WERI-Rb-1 (cell line): ENCODE results near the gene FYB2.
A peak's percentile ranks its signal among the peaks of the same experiment; 100 is the strongest.

Source experiments
- DNase-seq: peaks from one replicate; pipeline ENCODE4 v3.0.0-alpha.2; 2020
- H3K27ac ChIP-seq: fragments of 250-450 bp; sonication (Bioruptor Pico); 2 replicates; pipeline ENCODE4 v1.5.1; 2020; ENCODE audit warnings: mild to moderate bottlenecking, moderate library complexity
- H3K27me3 ChIP-seq: fragments of 250-450 bp; sonication (Bioruptor Pico); 2 replicates; pipeline ENCODE4 v1.5.1; 2021; ENCODE audit warnings: mild to moderate bottlenecking, low read depth, moderate library complexity; ENCODE audit not compliant: insufficient read depth, severe bottlenecking
- H3K36me3 ChIP-seq: fragments of 250-450 bp; sonication (Bioruptor Pico); 2 replicates; pipeline ENCODE4 v1.5.1; 2020; ENCODE audit warnings: mild to moderate bottlenecking, moderate library complexity
- H3K4me3 ChIP-seq: 2 replicates; pipeline ENCODE4 v1.5.1; 2011; ENCODE audit warnings: low read depth, mild to moderate bottlenecking, control low read depth, low read length
- H3K9me3 ChIP-seq: fragments of 250-450 bp; sonication (Bioruptor Pico); 2 replicates; pipeline ENCODE4 v1.5.1; 2021; ENCODE audit warnings: mild to moderate bottlenecking, moderate library complexity; ENCODE audit not compliant: severe bottlenecking
- TF ChIP-seq, protein P1 (sequence below): IDR thresholded peaks from 2 replicates; pipeline ENCODE4 v1.5.1; 2011; ENCODE audit warnings: low read depth, mild to moderate bottlenecking, control low read depth, inconsistent platforms, low read length

Gene FYB2

DNA sequence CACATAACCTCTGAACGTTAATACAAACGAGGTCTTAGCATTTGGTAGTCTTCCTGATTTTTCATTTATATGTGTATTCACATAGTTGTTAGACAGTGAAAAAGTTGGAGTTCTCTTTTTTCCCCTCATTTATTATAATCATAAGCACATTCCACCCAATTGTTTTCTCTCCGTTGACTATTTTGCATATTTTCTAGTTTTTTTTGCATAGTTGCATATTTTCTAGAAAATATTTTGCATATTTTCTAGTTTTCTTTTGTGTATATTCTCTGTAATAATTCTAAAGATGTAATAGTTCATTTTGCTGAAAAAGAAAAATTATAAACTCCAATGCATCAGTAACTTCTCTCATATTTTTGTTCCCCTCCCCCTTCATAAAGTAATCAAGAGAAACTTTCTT, 47.5 kb downstream of the FYB2 start:
- TF ChIP-seq, protein P1, sequence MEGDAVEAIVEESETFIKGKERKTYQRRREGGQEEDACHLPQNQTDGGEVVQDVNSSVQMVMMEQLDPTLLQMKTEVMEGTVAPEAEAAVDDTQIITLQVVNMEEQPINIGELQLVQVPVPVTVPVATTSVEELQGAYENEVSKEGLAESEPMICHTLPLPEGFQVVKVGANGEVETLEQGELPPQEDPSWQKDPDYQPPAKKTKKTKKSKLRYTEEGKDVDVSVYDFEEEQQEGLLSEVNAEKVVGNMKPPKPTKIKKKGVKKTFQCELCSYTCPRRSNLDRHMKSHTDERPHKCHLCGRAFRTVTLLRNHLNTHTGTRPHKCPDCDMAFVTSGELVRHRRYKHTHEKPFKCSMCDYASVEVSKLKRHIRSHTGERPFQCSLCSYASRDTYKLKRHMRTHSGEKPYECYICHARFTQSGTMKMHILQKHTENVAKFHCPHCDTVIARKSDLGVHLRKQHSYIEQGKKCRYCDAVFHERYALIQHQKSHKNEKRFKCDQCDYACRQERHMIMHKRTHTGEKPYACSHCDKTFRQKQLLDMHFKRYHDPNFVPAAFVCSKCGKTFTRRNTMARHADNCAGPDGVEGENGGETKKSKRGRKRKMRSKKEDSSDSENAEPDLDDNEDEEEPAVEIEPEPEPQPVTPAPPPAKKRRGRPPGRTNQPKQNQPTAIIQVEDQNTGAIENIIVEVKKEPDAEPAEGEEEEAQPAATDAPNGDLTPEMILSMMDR: no peak
- Histone ChIP-seq H3K27me3 (no peaks in the 10 kb centered on the region), H3K27ac (no peak overlapping the region), H3K4me3 (no peak overlapping the region), H3K9me3 (no peaks in the 10 kb centered on the region), H3K36me3 (no peaks in the 10 kb centered on the region)
- DNase-seq: no peak

DNA sequence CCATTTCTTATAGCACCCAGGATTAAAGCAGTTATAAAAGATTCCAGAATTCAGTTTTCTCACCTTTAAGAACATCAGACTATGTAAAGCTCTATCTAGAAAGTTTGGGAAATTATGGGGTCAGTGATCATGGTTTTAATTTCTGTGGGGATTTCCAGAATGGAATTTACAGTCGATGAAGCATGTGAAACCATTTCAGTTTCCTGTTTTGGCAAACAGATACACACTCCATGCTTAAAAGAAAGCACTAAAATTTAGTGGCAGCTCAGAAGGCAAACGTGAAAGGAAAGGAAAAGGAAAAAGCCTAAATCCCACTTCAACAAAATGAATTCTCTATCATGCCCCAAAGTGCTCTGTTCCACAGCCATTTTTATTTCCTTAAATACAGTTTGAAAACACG, 60.4 kb downstream of the FYB2 start:
- Histone ChIP-seq H3K27me3 (no peaks in the 10 kb centered on the region), H3K36me3 (no peaks in the 10 kb centered on the region), H3K9me3 (no peaks in the 10 kb centered on the region), H3K4me3 (no peak overlapping the region), H3K27ac (no peak overlapping the region)
- DNase-seq: no peak
- TF ChIP-seq, protein P1: no peak

DNA sequence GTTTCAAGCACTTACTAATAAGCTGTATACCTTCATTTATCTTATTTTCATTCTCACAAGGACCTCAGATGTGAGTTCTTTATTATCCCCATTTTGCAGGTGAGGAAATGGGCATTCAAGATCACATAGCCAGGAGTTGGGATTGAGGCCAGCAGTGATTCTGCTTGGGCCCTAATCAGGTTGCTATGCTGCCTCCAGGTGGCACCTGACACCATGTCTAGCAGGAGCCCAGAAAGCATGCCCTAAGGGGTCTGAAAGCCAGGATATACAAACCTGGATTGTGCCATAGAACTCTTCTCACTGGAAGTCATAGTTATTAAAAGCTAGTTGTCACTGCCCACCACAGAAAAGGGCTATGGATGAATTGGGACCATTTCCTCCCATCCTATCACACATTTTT, 61.1 kb downstream of the FYB2 start:
- no peak overlapping the region for H3K4me3 ChIP-seq
- H3K9me3 ChIP-seq: no peaks in the 10 kb centered on the region
- no peak overlapping the region for H3K27ac ChIP-seq
- peak; percentile 41 for DNase-seq
- H3K27me3 ChIP-seq: no peaks in the 10 kb centered on the region
- no peaks in the 10 kb centered on the region for H3K36me3 ChIP-seq
- TF ChIP-seq, protein P1: peak; percentile 52

DNA sequence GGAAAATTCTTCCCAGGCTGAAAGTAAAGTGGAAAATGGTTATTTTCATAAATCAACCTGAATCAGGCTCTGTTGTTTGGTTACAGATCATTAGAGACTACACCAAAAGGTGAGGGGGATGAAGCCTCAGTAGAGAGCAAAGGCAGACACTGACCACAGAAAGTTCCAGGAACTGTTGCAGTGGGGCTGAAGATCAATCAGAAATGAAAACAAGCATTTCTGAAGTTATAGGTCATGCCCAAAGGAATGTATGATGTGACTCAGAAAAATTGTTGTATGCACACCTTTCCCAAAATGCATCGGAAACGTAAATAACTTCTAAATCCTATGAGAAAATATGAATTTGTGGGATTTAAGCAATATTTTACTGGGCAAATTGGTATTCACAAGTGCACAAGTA, 63.3 kb downstream of the FYB2 start:
- no peak overlapping the region for H3K4me3 ChIP-seq
- no peaks in the 10 kb centered on the region for H3K9me3 ChIP-seq
- no peak for DNase-seq
- TF ChIP-seq, protein P1: no peak
- H3K27ac ChIP-seq: no peak overlapping the region
- no peaks in the 10 kb centered on the region for H3K36me3 ChIP-seq
- no peaks in the 10 kb centered on the region for H3K27me3 ChIP-seq

DNA sequence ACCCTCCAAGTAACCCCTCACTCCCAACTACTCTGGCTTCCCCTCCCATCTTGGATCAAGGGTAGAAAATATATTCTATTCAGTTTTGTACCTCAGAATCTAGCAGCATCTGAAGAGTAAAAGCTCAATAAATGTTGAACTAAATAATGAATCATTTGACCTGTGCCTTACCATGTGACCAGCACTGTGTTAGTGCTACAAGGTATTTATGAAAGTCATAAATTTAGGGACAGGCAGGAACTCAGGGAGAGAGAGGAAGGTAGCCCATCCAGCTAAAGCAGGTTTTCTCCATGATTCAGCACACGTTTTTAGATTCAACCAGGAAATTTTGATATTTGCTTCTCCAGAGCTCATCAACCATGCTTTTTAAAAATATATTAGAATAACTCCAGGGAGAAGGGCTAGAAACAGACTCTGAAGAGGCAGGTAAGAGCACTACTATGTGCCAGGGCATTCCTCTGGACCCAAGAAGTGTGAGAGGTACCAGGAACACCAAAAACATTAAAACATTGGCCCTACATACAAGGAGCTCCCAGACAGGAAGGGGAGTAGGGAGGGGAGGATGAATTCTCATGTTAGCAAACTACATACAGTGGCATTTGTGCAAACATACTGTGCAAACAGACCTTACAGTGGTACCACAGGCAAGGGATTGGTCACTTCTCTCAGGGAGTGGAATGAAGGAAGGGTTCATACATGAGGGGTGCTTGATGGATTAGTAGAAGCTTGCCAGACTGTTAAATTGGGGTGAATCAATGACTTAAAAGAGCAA, 64.3 kb downstream of the FYB2 start:
- Histone ChIP-seq H3K9me3 (no peaks in the 10 kb centered on the region), H3K36me3 (no peaks in the 10 kb centered on the region), H3K27ac (no peak overlapping the region), H3K27me3 (no peaks in the 10 kb centered on the region), H3K4me3 (no peak overlapping the region)
- TF ChIP-seq, protein P1: no peak
- DNase-seq: no peak

DNA sequence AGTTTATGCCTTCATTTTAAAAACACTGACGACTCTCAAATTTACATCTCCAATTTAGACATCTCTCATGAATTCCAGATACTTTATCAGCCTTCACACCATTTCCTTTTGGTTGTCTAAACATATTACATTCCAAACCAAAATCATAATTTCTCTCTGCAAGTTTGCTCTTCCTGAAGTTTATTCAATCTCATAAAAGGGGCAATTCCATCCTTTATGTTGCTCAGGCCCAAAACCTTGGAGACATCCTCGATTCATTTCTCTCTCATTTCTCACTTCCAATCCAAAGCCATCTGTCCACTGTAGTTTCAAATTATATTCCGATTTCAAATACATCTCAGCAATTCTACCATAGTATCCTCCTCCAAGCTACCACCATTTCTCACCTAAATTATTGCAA, 74.0 kb downstream of the FYB2 start:
- H3K27ac ChIP-seq: no peak overlapping the region
- H3K9me3 ChIP-seq: no peaks in the 10 kb centered on the region
- H3K36me3 ChIP-seq: no peaks in the 10 kb centered on the region
- no peak for DNase-seq
- H3K27me3 ChIP-seq: no peaks in the 10 kb centered on the region
- H3K4me3 ChIP-seq: no peak overlapping the region
- TF ChIP-seq, protein P1: no peak
